ENCODE data around the gene DOP1A.
A peak's percentile ranks its signal among the peaks of the same experiment; 100 is the strongest.

The DOP1A gene

DNA sequence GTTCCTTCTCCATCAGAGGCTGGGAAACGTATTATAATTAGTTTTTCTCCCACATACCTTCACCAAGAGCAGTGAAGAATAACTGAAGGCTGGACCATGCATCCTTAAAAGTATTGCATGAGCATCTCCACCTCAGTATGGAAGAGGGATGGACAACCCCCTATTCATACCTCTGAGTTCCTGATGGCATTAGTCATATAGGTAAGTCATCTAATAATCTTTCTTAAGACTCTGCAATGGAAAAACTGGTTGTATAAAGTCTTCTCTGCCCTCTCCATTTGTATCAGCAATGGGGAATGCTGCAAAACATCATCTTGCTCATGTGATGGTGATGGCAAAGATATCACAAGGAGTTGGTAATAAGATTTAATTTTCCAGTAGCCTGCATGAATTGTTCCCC, 101.1 kb downstream of the DOP1A start:
- no CpG with 5 or more reads among the region's 1 CpG for WGBS, 2 donors (ENCODE audit: extremely low coverage in 2 of 2, insufficient read length in 2 of 2, insufficient replicate concordance in 1 of 2)
- Histone ChIP-seq H3K23ac (ENCODE audit: low read depth, low read length, poor library complexity) (no peak overlapping the region), H2BK120ac (ENCODE audit: low read depth, low read length) (no peak overlapping the region), H3K36me3 (replicated peaks in 1 of 2; ENCODE audit: control insufficient read depth in 2 of 2, insufficient read depth in 2 of 2, low read length in 2 of 2) (peaks cover 26 to 100% of the 10 kb centered on the region in 2 donors), H2BK5ac (ENCODE audit: low read length) (no peak overlapping the region), H2AFZ (ENCODE audit: low read length) (no peak overlapping the region), H3K27me3 (ENCODE audit: control insufficient read depth in 3 of 3, insufficient read depth in 3 of 3, low read depth in 1 of 3, low read length in 3 of 3) (no peaks in the 10 kb centered on the region), H2BK12ac (ENCODE audit: low read length) (no peak overlapping the region), H4K8ac (ENCODE audit: low read depth, low read length) (no peak overlapping the region), H3K4me1 (ENCODE audit: control insufficient read depth in 2 of 2, insufficient read depth in 1 of 2, low read depth in 1 of 2, low read length in 2 of 2) (no peaks in the 10 kb centered on the region), H3K27ac (replicated peaks; ENCODE audit: low read length) (no peak overlapping the region), H3K4me2 (ENCODE audit: insufficient read depth, low read length, poor library complexity, severe bottlenecking) (no peak overlapping the region), H3K9me3 (replicated peaks in 1 of 2; ENCODE audit: control insufficient read depth in 2 of 2, insufficient read depth in 1 of 2, low read depth in 1 of 2, low read length in 2 of 2) (no peaks in the 10 kb centered on the region), H3K9ac (ENCODE audit: low read depth, low read length, poor library complexity) (no peak overlapping the region), H3K79me1 (ENCODE audit: low read depth, low read length) (peaks cover 2% of the 10 kb centered on the region), H2BK15ac (ENCODE audit: low read length) (no peak overlapping the region), H3K4ac (ENCODE audit: low read length) (no peak overlapping the region), H4K91ac (ENCODE audit: low read depth, low read length, poor library complexity) (no peak overlapping the region), H3K4me3 (ENCODE audit: low read length in 2 of 2) (no peak overlapping the region), H2AK5ac (ENCODE audit: low read depth, low read length) (no peak overlapping the region), H3K14ac (ENCODE audit: low read length) (no peak overlapping the region), H3K18ac (ENCODE audit: low read length) (no peak overlapping the region)
- no peak for DNase-seq (ENCODE audit: low spot score)

GRCh38 chr6:83169106-83169505, 101.6 kb downstream of the DOP1A start:
- Histone ChIP-seq H2BK12ac (ENCODE audit: low read length) (no peak overlapping the region), H3K9ac (ENCODE audit: low read depth, low read length, poor library complexity) (no peak overlapping the region), H4K8ac (ENCODE audit: low read depth, low read length) (no peak overlapping the region), H3K14ac (ENCODE audit: low read length) (no peak overlapping the region), H3K27me3 (ENCODE audit: control insufficient read depth in 3 of 3, insufficient read depth in 3 of 3, low read depth in 1 of 3, low read length in 3 of 3) (no peaks in the 10 kb centered on the region), H3K23ac (ENCODE audit: low read depth, low read length, poor library complexity) (no peak overlapping the region), H4K91ac (ENCODE audit: low read depth, low read length, poor library complexity) (no peak overlapping the region), H2BK5ac (ENCODE audit: low read length) (no peak overlapping the region), H3K9me3 (replicated peaks in 1 of 2; ENCODE audit: control insufficient read depth in 2 of 2, insufficient read depth in 1 of 2, low read depth in 1 of 2, low read length in 2 of 2) (no peaks in the 10 kb centered on the region), H2BK120ac (ENCODE audit: low read depth, low read length) (no peak overlapping the region), H3K4me1 (ENCODE audit: control insufficient read depth in 2 of 2, insufficient read depth in 1 of 2, low read depth in 1 of 2, low read length in 2 of 2) (no peaks in the 10 kb centered on the region), H2AK5ac (ENCODE audit: low read depth, low read length) (no peak overlapping the region), H3K4me3 (ENCODE audit: low read length in 2 of 2) (no peak overlapping the region), H3K79me1 (ENCODE audit: low read depth, low read length) (peaks cover 2% of the 10 kb centered on the region), H3K18ac (ENCODE audit: low read length) (no peak overlapping the region), H2BK15ac (ENCODE audit: low read length) (no peak overlapping the region), H3K4me2 (ENCODE audit: insufficient read depth, low read length, poor library complexity, severe bottlenecking) (no peak overlapping the region), H2AFZ (ENCODE audit: low read length) (no peak overlapping the region), H3K36me3 (replicated peaks in 1 of 2; ENCODE audit: control insufficient read depth in 2 of 2, insufficient read depth in 2 of 2, low read length in 2 of 2) (peaks cover 27 to 98% of the 10 kb centered on the region in 2 donors), H3K4ac (ENCODE audit: low read length) (no peak overlapping the region), H3K27ac (replicated peaks; ENCODE audit: low read length) (no peak overlapping the region)
- no peak for DNase-seq (ENCODE audit: low spot score)

GRCh38 chr6:83169511-83169910, 102.0 kb downstream of the DOP1A start:
- H2AK5ac ChIP-seq (ENCODE audit: low read depth, low read length) = no peak overlapping the region
- no peak overlapping the region for H3K9ac ChIP-seq (ENCODE audit: low read depth, low read length, poor library complexity)
- no peak overlapping the region for H4K91ac ChIP-seq (ENCODE audit: low read depth, low read length, poor library complexity)
- H3K27ac ChIP-seq (replicated peaks; ENCODE audit: low read length) = no peak overlapping the region
- peak overlapping the region; percentile 76 for H3K4ac ChIP-seq (ENCODE audit: low read length)
- no peak overlapping the region for H3K14ac ChIP-seq (ENCODE audit: low read length)
- H3K4me2 ChIP-seq (ENCODE audit: insufficient read depth, low read length, poor library complexity, severe bottlenecking) = no peak overlapping the region
- peaks cover 27 to 98% of the 10 kb centered on the region in 2 donors for H3K36me3 ChIP-seq (replicated peaks in 1 of 2; ENCODE audit: control insufficient read depth in 2 of 2, insufficient read depth in 2 of 2, low read length in 2 of 2)
- H2BK5ac ChIP-seq (ENCODE audit: low read length) = no peak overlapping the region
- no peak overlapping the region for H3K4me3 ChIP-seq (ENCODE audit: low read length in 2 of 2)
- H3K27me3 ChIP-seq (ENCODE audit: control insufficient read depth in 3 of 3, insufficient read depth in 3 of 3, low read depth in 1 of 3, low read length in 3 of 3) = no peaks in the 10 kb centered on the region
- no peak for DNase-seq (ENCODE audit: low spot score)
- H3K18ac ChIP-seq (ENCODE audit: low read length) = no peak overlapping the region
- H3K79me1 ChIP-seq (ENCODE audit: low read depth, low read length) = peaks cover 2% of the 10 kb centered on the region
- H3K4me1 ChIP-seq (ENCODE audit: control insufficient read depth in 2 of 2, insufficient read depth in 1 of 2, low read depth in 1 of 2, low read length in 2 of 2) = no peaks in the 10 kb centered on the region
- WGBS, 2 donors (ENCODE audit: extremely low coverage in 2 of 2, insufficient read length in 2 of 2, insufficient replicate concordance in 1 of 2) = no CpG with 5 or more reads among the region's 1 CpG
- H4K8ac ChIP-seq (ENCODE audit: low read depth, low read length) = no peak overlapping the region
- H2AFZ ChIP-seq (ENCODE audit: low read length) = no peak overlapping the region
- no peak overlapping the region for H2BK15ac ChIP-seq (ENCODE audit: low read length)
- no peaks in the 10 kb centered on the region for H3K9me3 ChIP-seq (replicated peaks in 1 of 2; ENCODE audit: control insufficient read depth in 2 of 2, insufficient read depth in 1 of 2, low read depth in 1 of 2, low read length in 2 of 2)
- H2BK12ac ChIP-seq (ENCODE audit: low read length) = no peak overlapping the region
- no peak overlapping the region for H2BK120ac ChIP-seq (ENCODE audit: low read depth, low read length)
- no peak overlapping the region for H3K23ac ChIP-seq (ENCODE audit: low read depth, low read length, poor library complexity)

GRCh38 chr6:83176246-83176645, 108.8 kb downstream of the DOP1A start:
- Histone ChIP-seq H3K9ac (ENCODE audit: low read depth, low read length, poor library complexity) (no peak overlapping the region), H3K9me3 (replicated peaks in 1 of 2; ENCODE audit: control insufficient read depth in 2 of 2, insufficient read depth in 1 of 2, low read depth in 1 of 2, low read length in 2 of 2) (no peaks in the 10 kb centered on the region), H3K27me3 (ENCODE audit: control insufficient read depth in 3 of 3, insufficient read depth in 3 of 3, low read depth in 1 of 3, low read length in 3 of 3) (no peaks in the 10 kb centered on the region), H2AFZ (ENCODE audit: low read length) (no peak overlapping the region), H2AK5ac (ENCODE audit: low read depth, low read length) (no peak overlapping the region), H2BK120ac (ENCODE audit: low read depth, low read length) (no peak overlapping the region), H2BK15ac (ENCODE audit: low read length) (no peak overlapping the region), H3K4me2 (ENCODE audit: insufficient read depth, low read length, poor library complexity, severe bottlenecking) (no peak overlapping the region), H3K79me1 (ENCODE audit: low read depth, low read length) (peaks cover 2% of the 10 kb centered on the region), H4K91ac (ENCODE audit: low read depth, low read length, poor library complexity) (no peak overlapping the region), H3K4me3 (ENCODE audit: low read length in 2 of 2) (no peak overlapping the region), H3K36me3 (replicated peaks in 1 of 2; ENCODE audit: control insufficient read depth in 2 of 2, insufficient read depth in 2 of 2, low read length in 2 of 2) (peaks cover 13 to 95% of the 10 kb centered on the region in 2 donors), H3K18ac (ENCODE audit: low read length) (no peak overlapping the region), H3K27ac (replicated peaks; ENCODE audit: low read length) (no peak overlapping the region), H4K8ac (ENCODE audit: low read depth, low read length) (no peak overlapping the region), H2BK5ac (ENCODE audit: low read length) (no peak overlapping the region), H3K23ac (ENCODE audit: low read depth, low read length, poor library complexity) (no peak overlapping the region), H3K14ac (ENCODE audit: low read length) (no peak overlapping the region), H3K4me1 (ENCODE audit: control insufficient read depth in 2 of 2, insufficient read depth in 1 of 2, low read depth in 1 of 2, low read length in 2 of 2) (no peaks in the 10 kb centered on the region), H2BK12ac (ENCODE audit: low read length) (no peak overlapping the region), H3K4ac (ENCODE audit: low read length) (no peak overlapping the region)
- WGBS, 2 donors (ENCODE audit: extremely low coverage in 2 of 2, insufficient read length in 2 of 2, insufficient replicate concordance in 1 of 2) = no CpG with 5 or more reads among the region's 4 CpGs
- DNase-seq (ENCODE audit: low spot score) = no peak

All from neuronal stem cell (in vitro differentiated cells).